Measurements from ENCODE around the gene GALP.

Gene GALP

DNA sequence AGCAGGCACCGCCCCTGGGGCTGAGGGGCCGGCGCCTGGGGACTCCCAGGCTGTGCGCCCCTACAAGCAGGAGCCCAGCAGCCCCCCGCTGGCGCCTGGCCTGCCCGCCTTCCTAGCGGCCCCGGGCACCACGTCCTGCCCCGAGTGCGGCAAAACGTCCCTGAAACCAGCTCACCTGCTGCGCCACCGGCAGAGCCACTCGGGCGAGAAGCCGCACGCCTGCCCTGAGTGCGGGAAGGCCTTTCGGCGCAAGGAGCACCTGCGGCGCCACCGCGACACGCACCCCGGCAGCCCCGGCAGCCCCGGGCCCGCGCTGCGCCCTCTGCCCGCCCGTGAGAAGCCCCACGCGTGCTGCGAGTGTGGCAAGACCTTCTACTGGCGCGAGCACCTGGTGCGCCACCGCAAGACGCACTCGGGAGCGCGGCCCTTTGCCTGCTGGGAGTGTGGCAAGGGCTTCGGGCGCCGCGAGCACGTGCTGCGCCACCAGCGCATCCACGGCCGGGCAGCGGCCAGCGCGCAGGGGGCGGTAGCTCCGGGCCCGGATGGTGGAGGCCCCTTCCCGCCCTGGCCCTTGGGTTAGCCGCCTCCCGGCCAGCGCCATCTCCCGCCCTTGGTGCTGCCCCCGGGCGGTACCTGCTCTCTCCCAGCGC is 16.1 kb upstream of the GALP start:
- TF ChIP-seq REST (IDR thresholded peaks at IDR 0.05; ENCODE audit: insufficient read depth in 1 of 2, low read depth in 2 of 2, low read length in 2 of 2): no peak
- TF ChIP-seq FOXP2 (optimal IDR thresholded peaks at IDR 0.05; ENCODE audit: borderline replicate concordance, extremely low read depth, extremely low read length, insufficient read depth): no peak
- TF ChIP-seq SIN3A (IDR thresholded peaks at IDR 0.05; ENCODE audit: borderline replicate concordance, insufficient read depth, low read length): no peak
- no peak for TF ChIP-seq TAF1 (IDR thresholded peaks at IDR 0.05; ENCODE audit: borderline replicate concordance, insufficient read depth, low read length)

DNA sequence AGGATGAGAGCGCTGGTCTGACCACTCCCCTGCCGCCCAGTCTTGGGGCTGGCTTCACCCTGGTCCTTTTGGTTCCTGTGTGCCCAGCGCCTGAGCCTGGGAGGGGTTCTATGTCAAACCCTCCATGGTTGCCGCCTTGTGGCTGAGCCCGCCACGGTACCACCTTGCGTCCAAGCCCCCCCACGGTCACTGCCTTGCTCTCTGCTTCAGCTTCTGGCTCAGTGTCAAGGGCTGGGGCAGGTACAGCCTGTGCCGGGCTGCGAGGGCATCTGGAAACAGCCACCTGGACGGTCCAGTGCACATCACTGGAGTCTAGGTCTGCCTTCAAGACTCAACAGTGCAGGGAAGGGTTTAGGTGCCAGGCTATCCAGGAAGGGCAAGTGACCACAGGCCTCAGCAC is 14.3 kb upstream of the GALP start:
- no peak for TF ChIP-seq TAF1 (IDR thresholded peaks at IDR 0.05; ENCODE audit: borderline replicate concordance, insufficient read depth, low read length)
- TF ChIP-seq FOXP2 (optimal IDR thresholded peaks at IDR 0.05; ENCODE audit: borderline replicate concordance, extremely low read depth, extremely low read length, insufficient read depth): no peak
- TF ChIP-seq SIN3A (IDR thresholded peaks at IDR 0.05; ENCODE audit: borderline replicate concordance, insufficient read depth, low read length): no peak
- TF ChIP-seq POLR2AphosphoS5 (IDR thresholded peaks at IDR 0.05; ENCODE audit: low read depth, low read length): no peak
- TF ChIP-seq REST (IDR thresholded peaks at IDR 0.05; ENCODE audit: insufficient read depth in 1 of 2, low read depth in 2 of 2, low read length in 2 of 2): no peak

GRCh38 chr19:56162258-56162657 is 13.6 kb upstream of the GALP start:
- TF ChIP-seq REST (IDR thresholded peaks at IDR 0.05; ENCODE audit: insufficient read depth in 1 of 2, low read depth in 2 of 2, low read length in 2 of 2) (no peak), TAF1 (IDR thresholded peaks at IDR 0.05; ENCODE audit: borderline replicate concordance, insufficient read depth, low read length) (no peak), SIN3A (IDR thresholded peaks at IDR 0.05; ENCODE audit: borderline replicate concordance, insufficient read depth, low read length) (no peak), FOXP2 (optimal IDR thresholded peaks at IDR 0.05; ENCODE audit: borderline replicate concordance, extremely low read depth, extremely low read length, insufficient read depth) (no peak), POLR2AphosphoS5 (IDR thresholded peaks at IDR 0.05; ENCODE audit: low read depth, low read length) (no peak)

- no peak for TF ChIP-seq TAF1 (IDR thresholded peaks at IDR 0.05; ENCODE audit: borderline replicate concordance, insufficient read depth, low read length)
- no peak for TF ChIP-seq POLR2AphosphoS5 (IDR thresholded peaks at IDR 0.05; ENCODE audit: low read depth, low read length)
- no peak for TF ChIP-seq REST (IDR thresholded peaks at IDR 0.05; ENCODE audit: insufficient read depth in 1 of 2, low read depth in 2 of 2, low read length in 2 of 2)
- no peak for TF ChIP-seq SIN3A (IDR thresholded peaks at IDR 0.05; ENCODE audit: borderline replicate concordance, insufficient read depth, low read length)
- no peak for TF ChIP-seq FOXP2 (optimal IDR thresholded peaks at IDR 0.05; ENCODE audit: borderline replicate concordance, extremely low read depth, extremely low read length, insufficient read depth)
Measured at GRCh38 chr19:56163097-56163496, 12.7 kb upstream of the GALP start.

Measured in PFSK-1 (cell line).